ENCODE measurements around the gene MYO1C. TPM values are rescaled to one million over a fixed set of nuclear protein-coding genes. Genes with fewer than 3 reads are reported as not detected.
"Not testable (repeated sequence)": the region's sequence is repeated elsewhere in the genome, so short reads cannot be mapped to it uniquely, and the experiment has no call there.

The MYO1C gene
- total RNA-seq, 2 donors from 2014 or later: 32.8 to 49.9 TPM

- H3K27me3 Mint-ChIP-seq (ENCODE audit: low read depth): peaks cover 35% of the 10 kb centered on the region
Observed at GRCh38 chr17:1462164-1463112, 30.0 kb downstream of the MYO1C start.

GRCh38 chr17:1461198-1461944 is 31.1 kb downstream of the MYO1C start:
- ATAC-seq (replicated peaks in 1 of 2) (no peak), DNase-seq (no peak)
- Mint-ChIP-seq H3K4me1 (ENCODE audit: low read depth) (peaks cover 47% of the 10 kb centered on the region), H3K9me3 (no peaks in the 10 kb centered on the region), H3K36me3 (ENCODE audit: insufficient read depth in 2 of 2) (peaks cover 4 to 5% of the 10 kb centered on the region in 2 donors), H3K4me3 (no peak overlapping the region), H3K27me3 (ENCODE audit: low read depth) (peaks cover 42% of the 10 kb centered on the region), H3K27ac (no peak overlapping the region)

More at GRCh38 chr17:1462164-1463112, 30.0 kb downstream of the MYO1C start:
- DNase-seq (peak; percentile 12 to 32), ATAC-seq (replicated peaks in 1 of 2) (peak; percentile 12 to 13)
- Mint-ChIP-seq H3K27ac (peak overlapping the region; percentile 89), H3K9me3 (no peaks in the 10 kb centered on the region), H3K36me3 (ENCODE audit: insufficient read depth in 2 of 2) (peaks cover 4 to 5% of the 10 kb centered on the region in 2 donors), H3K4me3 (peak overlapping the region; percentile 38 to 63), H3K4me1 (ENCODE audit: low read depth) (peaks cover 36% of the 10 kb centered on the region)

- no peaks in the 10 kb centered on the region for H3K9me3 Mint-ChIP-seq
- no peak overlapping the region for H3K4me3 Mint-ChIP-seq
- DNase-seq: no peak
- H3K4me1 Mint-ChIP-seq (ENCODE audit: low read depth): peaks cover 47% of the 10 kb centered on the region
- H3K27me3 Mint-ChIP-seq (ENCODE audit: low read depth): peaks cover 38% of the 10 kb centered on the region
- no peak overlapping the region for H3K27ac Mint-ChIP-seq
- H3K36me3 Mint-ChIP-seq (ENCODE audit: insufficient read depth in 2 of 2): peaks cover 5 to 6% of the 10 kb centered on the region in 2 donors
- no peak for ATAC-seq (replicated peaks in 1 of 2)
Observed at GRCh38 chr17:1460233-1460632, 32.3 kb downstream of the MYO1C start.

GRCh38 chr17:1455797-1456599 is 36.5 kb downstream of the MYO1C start, which contains the start of gene CRK:
CRK (minus strand) TSS chr17:1456232; CDS start chr17:1456117, 115 bp downstream.
- H3K27ac Mint-ChIP-seq: peak within 1 kb of the TSS; percentile 85
- DNase-seq (peak; percentile 98 to 100), ATAC-seq (replicated peaks in 1 of 2) (peak; percentile 93 to 95)
- H3K27me3 Mint-ChIP-seq (ENCODE audit: low read depth): peaks cover 18% of the 10 kb centered on the region
- no peaks in the 10 kb centered on the region for H3K9me3 Mint-ChIP-seq
- peaks cover 52% of the 10 kb centered on the region for H3K4me1 Mint-ChIP-seq (ENCODE audit: low read depth)
- H3K36me3 Mint-ChIP-seq (ENCODE audit: insufficient read depth in 2 of 2): peaks cover 2 to 13% of the 10 kb centered on the region in 2 donors
- H3K4me3 Mint-ChIP-seq: peak within 1 kb of the TSS; percentile 89 to 96

DNA sequence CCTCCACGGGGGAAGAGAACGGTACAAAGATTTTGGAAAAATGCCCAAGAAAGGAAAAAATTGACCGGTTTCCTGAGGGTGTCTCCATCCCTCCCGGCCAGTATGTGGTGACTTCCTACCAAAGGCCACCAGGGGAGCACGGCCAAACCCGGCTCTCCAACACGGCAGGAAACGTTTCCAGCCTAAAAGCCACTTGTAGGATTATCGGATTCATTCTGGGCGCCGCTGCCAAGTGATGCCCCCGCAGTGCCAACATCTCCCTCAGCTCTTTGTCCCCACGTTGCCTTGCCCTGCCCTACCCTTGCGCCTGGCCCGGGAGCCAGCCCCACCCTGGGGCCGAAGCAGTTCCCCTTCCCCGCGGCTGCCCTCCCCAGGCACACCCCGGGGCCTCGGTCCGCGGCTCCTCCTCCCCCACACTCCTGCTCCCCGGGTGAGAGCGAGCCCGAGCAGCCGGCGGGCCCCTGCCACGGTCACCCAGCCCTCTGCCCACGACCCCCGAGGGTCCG is 37.1 kb downstream of the MYO1C start:
- peaks cover 2 to 13% of the 10 kb centered on the region in 2 donors for H3K36me3 Mint-ChIP-seq (ENCODE audit: insufficient read depth in 2 of 2)
- H3K4me1 Mint-ChIP-seq (ENCODE audit: low read depth): peaks cover 50% of the 10 kb centered on the region
- ATAC-seq (replicated peaks in 1 of 2): peak; percentile 20 to 23
- no peaks in the 10 kb centered on the region for H3K9me3 Mint-ChIP-seq
- peaks cover 18% of the 10 kb centered on the region for H3K27me3 Mint-ChIP-seq (ENCODE audit: low read depth)
- peak; percentile 47 to 50 for DNase-seq
- peak overlapping the region; percentile 87 to 96 for H3K4me3 Mint-ChIP-seq
- peak overlapping the region; percentile 75 for H3K27ac Mint-ChIP-seq

DNA sequence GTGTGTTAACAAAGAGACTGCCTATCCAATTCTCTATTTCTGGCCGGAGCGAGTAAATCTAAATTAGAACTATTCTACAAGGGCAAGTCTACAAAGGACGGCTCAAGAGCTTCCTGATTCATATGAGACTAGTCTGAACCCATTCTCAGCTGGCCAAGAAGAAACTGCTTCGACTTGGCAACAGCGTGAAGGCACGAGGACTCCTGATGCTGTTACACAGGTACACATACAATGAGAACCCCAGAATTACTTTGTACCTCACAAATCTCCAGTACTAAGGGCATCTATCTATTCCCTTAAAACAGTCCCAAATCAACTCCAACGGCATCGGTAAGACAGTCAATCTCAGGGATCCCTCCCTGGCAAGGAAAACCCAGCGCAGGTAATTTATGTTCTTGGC is 37.9 kb downstream of the MYO1C start:
- ATAC-seq (replicated peaks in 1 of 2): no peak
- Mint-ChIP-seq H3K27ac (peak overlapping the region; percentile 75), H3K9me3 (no peaks in the 10 kb centered on the region), H3K4me3 (peak overlapping the region; percentile 87 to 96), H3K27me3 (ENCODE audit: low read depth) (peaks cover 13% of the 10 kb centered on the region), H3K4me1 (ENCODE audit: low read depth) (peaks cover 48% of the 10 kb centered on the region), H3K36me3 (ENCODE audit: insufficient read depth in 2 of 2) (peaks cover 2 to 13% of the 10 kb centered on the region in 2 donors)
- DNase-seq: no peak

DNA sequence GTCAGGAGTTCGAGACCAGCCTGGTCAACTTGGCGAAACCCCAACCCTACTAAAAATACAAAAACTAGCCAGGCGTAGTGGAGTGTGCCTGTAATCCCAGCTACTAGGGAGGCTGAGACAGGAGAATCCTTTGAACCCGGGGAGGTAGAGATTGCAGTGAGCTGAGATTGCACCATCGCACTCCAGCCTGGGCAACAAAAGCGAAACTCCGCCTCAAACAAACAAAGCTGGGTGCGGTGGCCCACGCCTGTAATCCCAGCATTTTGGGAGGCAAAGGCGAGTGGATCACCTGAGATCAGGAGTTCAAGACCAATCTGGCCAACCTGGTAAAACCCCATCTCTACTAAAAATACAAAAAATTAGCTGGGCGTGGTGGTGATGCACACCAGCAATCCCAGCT is 38.8 kb downstream of the MYO1C start:
- peaks cover 56% of the 10 kb centered on the region for H3K4me1 Mint-ChIP-seq (ENCODE audit: low read depth)
- peak overlapping the region; percentile 44 for H3K27ac Mint-ChIP-seq
- peaks cover 11% of the 10 kb centered on the region for H3K27me3 Mint-ChIP-seq (ENCODE audit: low read depth)
- ATAC-seq (replicated peaks in 1 of 2); H3K9me3 Mint-ChIP-seq; DNase-seq: not testable (repeated sequence)
- H3K4me3 Mint-ChIP-seq: peak overlapping the region; percentile 69
- peaks cover 2 to 13% of the 10 kb centered on the region in 2 donors for H3K36me3 Mint-ChIP-seq (ENCODE audit: insufficient read depth in 2 of 2)

- Mint-ChIP-seq H3K27ac (no peak overlapping the region), H3K36me3 (ENCODE audit: insufficient read depth in 2 of 2) (peaks cover 2 to 13% of the 10 kb centered on the region in 2 donors), H3K4me1 (ENCODE audit: low read depth) (peaks cover 63% of the 10 kb centered on the region), H3K27me3 (ENCODE audit: low read depth) (peaks cover 10% of the 10 kb centered on the region), H3K9me3 (no peaks in the 10 kb centered on the region), H3K4me3 (no peak overlapping the region)
- no peak for ATAC-seq (replicated peaks in 1 of 2)
- DNase-seq: no peak
Observed at GRCh38 chr17:1452836-1453235, 39.6 kb downstream of the MYO1C start.

DNA sequence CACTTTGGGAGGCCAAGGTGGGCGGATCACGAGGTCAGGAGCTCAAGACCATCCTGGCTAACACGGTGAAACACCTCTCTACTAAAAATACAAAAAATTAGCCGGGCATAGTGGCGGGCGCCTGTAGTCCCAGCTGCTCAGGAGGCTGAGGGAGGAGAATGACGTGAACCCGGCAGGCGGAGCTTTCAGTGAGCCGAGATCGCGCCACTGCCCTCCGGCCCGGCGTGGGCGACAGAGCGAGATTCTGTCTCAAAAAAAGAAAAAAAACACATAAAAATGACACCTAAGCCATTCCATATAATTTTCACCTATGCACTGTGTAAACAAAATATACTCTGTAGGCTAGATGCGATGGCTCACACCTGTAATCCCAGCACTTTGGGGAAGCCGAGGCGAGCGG is 42.2 kb downstream of the MYO1C start:
- not testable (repeated sequence) for H3K4me3 Mint-ChIP-seq; H3K27ac Mint-ChIP-seq; ATAC-seq (replicated peaks in 1 of 2); H3K27me3 Mint-ChIP-seq (ENCODE audit: low read depth); H3K9me3 Mint-ChIP-seq; DNase-seq
- H3K4me1 Mint-ChIP-seq (ENCODE audit: low read depth): peaks cover 57% of the 10 kb centered on the region
- peaks cover under 1 to 13% of the 10 kb centered on the region in 2 donors for H3K36me3 Mint-ChIP-seq (ENCODE audit: insufficient read depth in 2 of 2)

- Mint-ChIP-seq H3K27ac (no peak overlapping the region), H3K27me3 (ENCODE audit: low read depth) (no peaks in the 10 kb centered on the region), H3K4me3 (no peak overlapping the region), H3K36me3 (ENCODE audit: insufficient read depth in 2 of 2) (peaks cover 0 to 11% of the 10 kb centered on the region in 2 donors), H3K9me3 (no peaks in the 10 kb centered on the region), H3K4me1 (ENCODE audit: low read depth) (peaks cover 50% of the 10 kb centered on the region)
- DNase-seq (no peak), ATAC-seq (replicated peaks in 1 of 2) (no peak)
Observed at GRCh38 chr17:1449412-1449967, 43.0 kb downstream of the MYO1C start.

- Mint-ChIP-seq H3K4me3 (no peak overlapping the region), H3K9me3 (no peaks in the 10 kb centered on the region), H3K4me1 (ENCODE audit: low read depth) (peaks cover 27% of the 10 kb centered on the region), H3K27ac (no peak overlapping the region), H3K36me3 (ENCODE audit: insufficient read depth in 2 of 2) (no peaks in the 10 kb centered on the region), H3K27me3 (ENCODE audit: low read depth) (no peaks in the 10 kb centered on the region)
- DNase-seq (no peak), ATAC-seq (replicated peaks in 1 of 2) (no peak)
Observed at GRCh38 chr17:1447052-1447451, 45.4 kb downstream of the MYO1C start.

- H3K36me3 Mint-ChIP-seq (ENCODE audit: insufficient read depth in 2 of 2): no peaks in the 10 kb centered on the region
Observed at GRCh38 chr17:1446201-1446600, 46.3 kb downstream of the MYO1C start.

More at GRCh38 chr17:1446201-1446600, 46.3 kb downstream of the MYO1C start:
- Mint-ChIP-seq H3K27ac (no peak overlapping the region), H3K4me3 (no peak overlapping the region), H3K27me3 (ENCODE audit: low read depth) (no peaks in the 10 kb centered on the region), H3K9me3 (no peaks in the 10 kb centered on the region), H3K4me1 (ENCODE audit: low read depth) (peaks cover 27% of the 10 kb centered on the region)
- DNase-seq (no peak), ATAC-seq (replicated peaks in 1 of 2) (no peak)
